ENCODE results near the gene FRMPD4.

The FRMPD4 gene

GRCh38 chrX:12709047-12709446, 570.8 kb downstream of the FRMPD4 start:
- DNase-seq (ENCODE audit: insufficient read length, low spot score), result no peak
- no peak for FAIRE-seq

- FAIRE-seq (no peak), DNase-seq (ENCODE audit: insufficient read length, low spot score) (no peak)
These were observed 573.3 kb downstream of the FRMPD4 start for GRCh38 chrX:12711435-12712040.

GRCh38 chrX:12716574-12716973, 578.3 kb downstream of the FRMPD4 start:
- no peak for FAIRE-seq
- DNase-seq (ENCODE audit: insufficient read length, low spot score), result no peak

- FAIRE-seq (no peak), DNase-seq (ENCODE audit: insufficient read length, low spot score) (no peak)
These were observed 581.6 kb downstream of the FRMPD4 start for GRCh38 chrX:12719837-12720236.

- DNase-seq (ENCODE audit: insufficient read length, low spot score), result no peak
- no peak for FAIRE-seq
These were observed 582.8 kb downstream of the FRMPD4 start for GRCh38 chrX:12721042-12721441.

GRCh38 chrX:12722314-12722713, 584.0 kb downstream of the FRMPD4 start:
- DNase-seq (ENCODE audit: insufficient read length, low spot score), result no peak
- no peak for FAIRE-seq

- DNase-seq (ENCODE audit: insufficient read length, low spot score) (no peak), FAIRE-seq (no peak)
These were observed 603.1 kb downstream of the FRMPD4 start for GRCh38 chrX:12741416-12741815.

GRCh38 chrX:12747433-12747832, 609.2 kb downstream of the FRMPD4 start:
- DNase-seq (ENCODE audit: insufficient read length, low spot score) (no peak), FAIRE-seq (no peak)

GRCh38 chrX:12751887-12752286, 613.6 kb downstream of the FRMPD4 start:
- FAIRE-seq (no peak), DNase-seq (ENCODE audit: insufficient read length, low spot score) (no peak)

GRCh38 chrX:12753366-12753765, 615.1 kb downstream of the FRMPD4 start:
- FAIRE-seq, result no peak
- DNase-seq (ENCODE audit: insufficient read length, low spot score), result no peak

- DNase-seq (ENCODE audit: insufficient read length, low spot score) (no peak), FAIRE-seq (no peak)
These were observed 620.0 kb downstream of the FRMPD4 start for GRCh38 chrX:12758291-12758690.

GRCh38 chrX:12767856-12768255, 629.6 kb downstream of the FRMPD4 start:
- no peak for FAIRE-seq
- DNase-seq (ENCODE audit: insufficient read length, low spot score), result no peak

GRCh38 chrX:12768491-12768890, 630.2 kb downstream of the FRMPD4 start:
- no peak for FAIRE-seq
- DNase-seq (ENCODE audit: insufficient read length, low spot score), result no peak

- FAIRE-seq (no peak), DNase-seq (ENCODE audit: insufficient read length, low spot score) (no peak)
These were observed 632.2 kb downstream of the FRMPD4 start for GRCh38 chrX:12770440-12770839.

- FAIRE-seq (no peak), DNase-seq (ENCODE audit: insufficient read length, low spot score) (no peak)
These were observed 633.3 kb downstream of the FRMPD4 start for GRCh38 chrX:12771445-12772069.

All from HTR-8/SVneo (cell line).